ENCODE results near the gene DCUN1D4.

DNA sequence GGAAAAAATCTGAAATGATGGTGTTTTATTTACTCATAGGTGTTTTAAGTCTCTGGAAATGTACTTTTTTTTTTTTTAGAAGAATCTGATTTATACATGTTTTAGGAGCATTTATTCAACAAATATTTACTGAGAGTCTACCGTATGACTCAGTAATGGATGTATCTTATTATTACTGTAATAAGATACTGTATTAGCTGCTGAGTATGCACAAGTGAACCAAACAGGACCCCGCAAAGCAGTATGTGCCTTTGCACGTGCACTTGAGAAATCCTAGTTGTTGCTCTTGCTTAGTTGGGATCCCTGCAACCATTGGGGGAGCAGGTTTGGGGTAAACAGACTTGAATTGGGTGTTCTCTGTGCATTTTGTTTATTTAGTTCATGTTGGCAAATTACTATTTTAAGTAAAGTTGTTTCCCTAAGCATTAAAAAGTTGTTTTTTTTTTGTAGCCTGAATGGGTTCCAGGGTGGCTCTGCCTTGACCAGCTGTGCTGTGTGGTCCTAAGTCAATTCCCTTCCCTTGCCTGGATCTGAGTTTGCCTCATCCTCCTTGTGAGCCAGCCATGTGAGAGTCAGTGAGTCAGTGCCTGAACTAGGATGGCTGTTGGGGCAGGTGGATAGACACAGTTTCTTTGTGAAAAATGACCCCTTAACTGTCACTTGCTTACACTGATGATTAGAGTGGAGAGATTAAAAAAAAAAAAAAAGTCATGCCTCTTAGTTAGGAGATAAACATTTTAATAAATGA lies 27.7 kb downstream of the DCUN1D4 start:
- TF ChIP-seq, protein P1, sequence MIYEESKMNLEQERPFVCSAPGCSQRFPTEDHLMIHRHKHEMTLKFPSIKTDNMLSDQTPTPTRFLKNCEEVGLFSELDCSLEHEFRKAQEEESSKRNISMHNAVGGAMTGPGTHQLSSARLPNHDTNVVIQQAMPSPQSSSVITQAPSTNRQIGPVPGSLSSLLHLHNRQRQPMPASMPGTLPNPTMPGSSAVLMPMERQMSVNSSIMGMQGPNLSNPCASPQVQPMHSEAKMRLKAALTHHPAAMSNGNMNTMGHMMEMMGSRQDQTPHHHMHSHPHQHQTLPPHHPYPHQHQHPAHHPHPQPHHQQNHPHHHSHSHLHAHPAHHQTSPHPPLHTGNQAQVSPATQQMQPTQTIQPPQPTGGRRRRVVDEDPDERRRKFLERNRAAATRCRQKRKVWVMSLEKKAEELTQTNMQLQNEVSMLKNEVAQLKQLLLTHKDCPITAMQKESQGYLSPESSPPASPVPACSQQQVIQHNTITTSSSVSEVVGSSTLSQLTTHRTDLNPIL (CRISPR knock-in tag; IDR thresholded peaks at IDR 0.05; ENCODE audit: low read depth): no peak
- no peak for TF ChIP-seq TOX (CRISPR knock-in tag; IDR thresholded peaks at IDR 0.05; ENCODE audit: borderline replicate concordance)
- no peak for TF ChIP-seq CSDC2 (CRISPR knock-in tag; IDR thresholded peaks at IDR 0.05)
- no peak for TF ChIP-seq PPARA (CRISPR knock-in tag; IDR thresholded peaks at IDR 0.05; ENCODE audit: borderline replicate concordance)
- TF ChIP-seq, protein P2, sequence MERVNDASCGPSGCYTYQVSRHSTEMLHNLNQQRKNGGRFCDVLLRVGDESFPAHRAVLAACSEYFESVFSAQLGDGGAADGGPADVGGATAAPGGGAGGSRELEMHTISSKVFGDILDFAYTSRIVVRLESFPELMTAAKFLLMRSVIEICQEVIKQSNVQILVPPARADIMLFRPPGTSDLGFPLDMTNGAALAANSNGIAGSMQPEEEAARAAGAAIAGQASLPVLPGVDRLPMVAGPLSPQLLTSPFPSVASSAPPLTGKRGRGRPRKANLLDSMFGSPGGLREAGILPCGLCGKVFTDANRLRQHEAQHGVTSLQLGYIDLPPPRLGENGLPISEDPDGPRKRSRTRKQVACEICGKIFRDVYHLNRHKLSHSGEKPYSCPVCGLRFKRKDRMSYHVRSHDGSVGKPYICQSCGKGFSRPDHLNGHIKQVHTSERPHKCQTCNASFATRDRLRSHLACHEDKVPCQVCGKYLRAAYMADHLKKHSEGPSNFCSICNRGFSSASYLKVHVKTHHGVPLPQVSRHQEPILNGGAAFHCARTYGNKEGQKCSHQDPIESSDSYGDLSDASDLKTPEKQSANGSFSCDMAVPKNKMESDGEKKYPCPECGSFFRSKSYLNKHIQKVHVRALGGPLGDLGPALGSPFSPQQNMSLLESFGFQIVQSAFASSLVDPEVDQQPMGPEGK (CRISPR knock-in tag; IDR thresholded peaks at IDR 0.05; ENCODE audit: borderline replicate concordance): no peak
- TF ChIP-seq, protein P3, sequence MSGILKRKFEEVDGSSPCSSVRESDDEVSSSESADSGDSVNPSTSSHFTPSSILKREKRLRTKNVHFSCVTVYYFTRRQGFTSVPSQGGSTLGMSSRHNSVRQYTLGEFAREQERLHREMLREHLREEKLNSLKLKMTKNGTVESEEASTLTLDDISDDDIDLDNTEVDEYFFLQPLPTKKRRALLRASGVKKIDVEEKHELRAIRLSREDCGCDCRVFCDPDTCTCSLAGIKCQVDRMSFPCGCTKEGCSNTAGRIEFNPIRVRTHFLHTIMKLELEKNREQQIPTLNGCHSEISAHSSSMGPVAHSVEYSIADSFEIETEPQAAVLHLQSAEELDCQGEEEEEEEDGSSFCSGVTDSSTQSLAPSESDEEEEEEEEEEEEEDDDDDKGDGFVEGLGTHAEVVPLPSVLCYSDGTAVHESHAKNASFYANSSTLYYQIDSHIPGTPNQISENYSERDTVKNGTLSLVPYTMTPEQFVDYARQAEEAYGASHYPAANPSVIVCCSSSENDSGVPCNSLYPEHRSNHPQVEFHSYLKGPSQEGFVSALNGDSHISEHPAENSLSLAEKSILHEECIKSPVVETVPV (CRISPR knock-in tag; IDR thresholded peaks at IDR 0.05): no peak
- TF ChIP-seq ARNTL (CRISPR knock-in tag; IDR thresholded peaks at IDR 0.05; ENCODE audit: borderline replicate concordance, low read depth): no peak
- TF ChIP-seq, protein P4, sequence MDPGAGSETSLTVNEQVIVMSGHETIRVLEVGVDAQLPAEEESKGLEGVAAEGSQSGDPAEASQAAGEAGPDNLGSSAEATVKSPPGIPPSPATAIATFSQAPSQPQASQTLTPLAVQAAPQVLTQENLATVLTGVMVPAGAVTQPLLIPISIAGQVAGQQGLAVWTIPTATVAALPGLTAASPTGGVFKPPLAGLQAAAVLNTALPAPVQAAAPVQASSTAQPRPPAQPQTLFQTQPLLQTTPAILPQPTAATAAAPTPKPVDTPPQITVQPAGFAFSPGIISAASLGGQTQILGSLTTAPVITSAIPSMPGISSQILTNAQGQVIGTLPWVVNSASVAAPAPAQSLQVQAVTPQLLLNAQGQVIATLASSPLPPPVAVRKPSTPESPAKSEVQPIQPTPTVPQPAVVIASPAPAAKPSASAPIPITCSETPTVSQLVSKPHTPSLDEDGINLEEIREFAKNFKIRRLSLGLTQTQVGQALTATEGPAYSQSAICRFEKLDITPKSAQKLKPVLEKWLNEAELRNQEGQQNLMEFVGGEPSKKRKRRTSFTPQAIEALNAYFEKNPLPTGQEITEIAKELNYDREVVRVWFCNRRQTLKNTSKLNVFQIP (CRISPR knock-in tag; IDR thresholded peaks at IDR 0.05; ENCODE audit: borderline replicate concordance, low read depth): no peak
